ENCODE results near the gene NUDT16. TPM values are rescaled to one million over a fixed set of nuclear protein-coding genes. Genes with fewer than 3 reads are reported as not detected.
A peak's percentile ranks its signal among the peaks of the same experiment; 100 is the strongest.
"Not testable (repeated sequence)": the region's sequence is repeated elsewhere in the genome, so short reads cannot be mapped to it uniquely, and the experiment has no call there.

Gene NUDT16
- total RNA-seq, 1 experiment from 2014 or later, result 19.4 TPM

DNA sequence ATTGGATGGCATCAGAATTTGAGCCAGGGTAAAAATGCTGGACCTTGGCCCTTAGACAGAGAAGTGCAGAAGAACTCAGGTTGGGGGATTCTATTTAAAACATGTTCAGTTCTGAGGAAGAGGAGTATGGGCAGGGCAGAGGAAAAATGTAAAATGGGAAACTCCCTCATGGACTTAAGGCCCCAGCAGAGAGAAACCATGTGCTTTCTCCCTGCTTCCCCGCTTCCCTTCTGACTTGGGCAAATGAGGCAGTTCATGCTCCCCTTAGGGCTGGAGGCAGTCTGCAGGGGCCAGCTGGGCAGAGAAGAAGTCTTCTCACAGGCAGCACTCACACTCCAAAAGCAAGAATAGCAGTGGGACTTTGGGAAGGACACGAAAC, 9.9 kb upstream of the NUDT16 start:
- Histone ChIP-seq H3K27ac (no peak overlapping the region), H3K9me2 (ENCODE audit: insufficient read depth) (no peaks in the 10 kb centered on the region), H3K9me3 (ENCODE audit: insufficient read depth, low read depth) (peaks cover 4% of the 10 kb centered on the region; the same call in 1 of the 2 replicates), H3F3A (ENCODE audit: insufficient read depth, low read depth) (no peaks in the 10 kb centered on the region), H3K4me1 (replicated peaks; ENCODE audit: insufficient read depth) (no peaks in the 10 kb centered on the region), H4K20me1 (ENCODE audit: insufficient read depth) (no peaks in the 10 kb centered on the region), H2AFZ (no peak overlapping the region), H3K27me3 (ENCODE audit: insufficient read depth, low read depth) (no peaks in the 10 kb centered on the region), H3K36me3 (ENCODE audit: low read depth) (no peaks in the 10 kb centered on the region), H3K79me2 (ENCODE audit: low read depth) (no peaks in the 10 kb centered on the region), H3K4me2 (no peak overlapping the region), H3K4me3 (no peak overlapping the region)
- CTCF ChIA-PET, result no interaction called here
- no peak for DNase-seq
- BruUV-seq (replicated peaks), result no TSS peak
- intact Hi-C loops (cut with micrococcal nuclease; ENCODE audit: unreplicated experiment), result no loop called here
- no peak for TF ChIP-seq CTCF (conservative IDR thresholded peaks at IDR 0.05)
- TF ChIP-seq EZH2 (IDR thresholded peaks at IDR 0.05; ENCODE audit: low read depth), result no peak
- POLR2A ChIA-PET (ENCODE audit: unreplicated experiment), result no interaction called here

- no peaks in the 10 kb centered on the region for H3K79me2 ChIP-seq (ENCODE audit: low read depth)
- no peaks in the 10 kb centered on the region for H4K20me1 ChIP-seq (ENCODE audit: insufficient read depth)
- no peak for TF ChIP-seq CTCF (conservative IDR thresholded peaks at IDR 0.05)
- TF ChIP-seq EZH2 (IDR thresholded peaks at IDR 0.05; ENCODE audit: low read depth), result no peak
- POLR2A ChIA-PET (ENCODE audit: unreplicated experiment), result no interaction called here
- no peaks in the 10 kb centered on the region for H3F3A ChIP-seq (ENCODE audit: insufficient read depth, low read depth)
- intact Hi-C loops (cut with micrococcal nuclease; ENCODE audit: unreplicated experiment), result no loop called here
- no peak for DNase-seq
- CTCF ChIA-PET, result no interaction called here
- no peaks in the 10 kb centered on the region for H3K36me3 ChIP-seq (ENCODE audit: low read depth)
- H2AFZ ChIP-seq, result no peak overlapping the region
- BruUV-seq (replicated peaks), result no TSS peak
- no peak overlapping the region for H3K4me2 ChIP-seq
- no peak overlapping the region for H3K27ac ChIP-seq
- H3K27me3 ChIP-seq (ENCODE audit: insufficient read depth, low read depth), result no peaks in the 10 kb centered on the region
- no peak overlapping the region for H3K4me3 ChIP-seq
- H3K4me1 ChIP-seq (replicated peaks; ENCODE audit: insufficient read depth), result no peaks in the 10 kb centered on the region
- H3K9me2 ChIP-seq (ENCODE audit: insufficient read depth), result no peaks in the 10 kb centered on the region
- H3K9me3 ChIP-seq (ENCODE audit: insufficient read depth, low read depth), result no peaks in the 10 kb centered on the region
Measured at GRCh38 chr3:131374741-131375140, 6.8 kb upstream of the NUDT16 start.

DNA sequence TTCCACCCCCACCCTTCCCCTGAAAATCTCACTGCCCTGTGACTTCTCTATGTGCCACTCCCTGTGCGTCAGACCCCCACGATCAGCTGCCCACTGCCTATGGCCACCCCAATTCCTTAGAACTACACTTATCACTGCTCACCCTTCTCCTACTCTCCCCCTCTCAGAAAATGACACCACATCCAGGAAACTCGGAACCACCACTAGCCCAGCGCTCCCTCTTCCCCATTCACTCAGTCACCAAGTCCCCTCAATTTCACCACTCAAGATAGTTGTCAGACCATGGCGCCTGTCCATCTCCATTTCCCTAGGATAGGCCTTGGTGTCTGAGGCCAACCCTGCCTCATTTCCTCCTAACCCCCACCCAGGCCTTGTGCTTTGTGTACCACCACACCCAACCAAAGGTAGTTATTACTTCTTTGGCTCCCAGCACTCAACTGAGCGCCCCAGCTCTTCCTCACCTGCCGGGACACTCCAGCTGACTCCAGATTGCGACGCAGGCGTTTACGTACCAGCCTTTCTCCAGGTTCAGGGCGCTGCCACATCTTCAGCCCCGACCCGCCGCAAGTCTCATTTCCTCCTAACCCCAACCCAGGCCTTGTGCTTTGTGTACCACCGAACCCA, 641 bp upstream of the NUDT16 start:
- not testable (repeated sequence) for H4K20me1 ChIP-seq (ENCODE audit: insufficient read depth); H3F3A ChIP-seq (ENCODE audit: insufficient read depth, low read depth); H3K79me2 ChIP-seq (ENCODE audit: low read depth); H3K27ac ChIP-seq; H3K9me3 ChIP-seq (ENCODE audit: insufficient read depth, low read depth); H3K9me2 ChIP-seq (ENCODE audit: insufficient read depth); H3K4me1 ChIP-seq (replicated peaks; ENCODE audit: insufficient read depth); BruUV-seq (replicated peaks); H3K27me3 ChIP-seq (ENCODE audit: insufficient read depth, low read depth); H3K36me3 ChIP-seq (ENCODE audit: low read depth); DNase-seq
- peak overlapping the region; percentile 77 for H3K4me2 ChIP-seq
- intact Hi-C loops (cut with micrococcal nuclease; ENCODE audit: unreplicated experiment), result loop anchor here (1.0 to 2.0 kb wide), 2 partner anchors 21 to 22 kb away; no protein-coding TSS in a partner anchor
- CTCF ChIA-PET, result interaction anchor here (0.6 to 1.2 kb wide), 3 partner anchors 77 to 347 kb away, joined by 3 read pairs; no protein-coding TSS in a partner anchor
- H3K4me3 ChIP-seq, result peak overlapping the region; percentile 62
- H2AFZ ChIP-seq, result peak overlapping the region; percentile 96
- POLR2A ChIA-PET (ENCODE audit: unreplicated experiment), result interaction anchor here (0.6 to 1.2 kb wide), 5 partner anchors 18 to 1305 kb away, joined by 3 to 10 read pairs (median 7); no protein-coding TSS in a partner anchor

All from PC-9 (cell line).